Measurements from ENCODE around the gene ERAS.
A peak's percentile ranks its signal among the peaks of the same experiment; 100 is the strongest.

Gene ERAS, protein sequence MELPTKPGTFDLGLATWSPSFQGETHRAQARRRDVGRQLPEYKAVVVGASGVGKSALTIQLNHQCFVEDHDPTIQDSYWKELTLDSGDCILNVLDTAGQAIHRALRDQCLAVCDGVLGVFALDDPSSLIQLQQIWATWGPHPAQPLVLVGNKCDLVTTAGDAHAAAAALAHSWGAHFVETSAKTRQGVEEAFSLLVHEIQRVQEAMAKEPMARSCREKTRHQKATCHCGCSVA

DNA sequence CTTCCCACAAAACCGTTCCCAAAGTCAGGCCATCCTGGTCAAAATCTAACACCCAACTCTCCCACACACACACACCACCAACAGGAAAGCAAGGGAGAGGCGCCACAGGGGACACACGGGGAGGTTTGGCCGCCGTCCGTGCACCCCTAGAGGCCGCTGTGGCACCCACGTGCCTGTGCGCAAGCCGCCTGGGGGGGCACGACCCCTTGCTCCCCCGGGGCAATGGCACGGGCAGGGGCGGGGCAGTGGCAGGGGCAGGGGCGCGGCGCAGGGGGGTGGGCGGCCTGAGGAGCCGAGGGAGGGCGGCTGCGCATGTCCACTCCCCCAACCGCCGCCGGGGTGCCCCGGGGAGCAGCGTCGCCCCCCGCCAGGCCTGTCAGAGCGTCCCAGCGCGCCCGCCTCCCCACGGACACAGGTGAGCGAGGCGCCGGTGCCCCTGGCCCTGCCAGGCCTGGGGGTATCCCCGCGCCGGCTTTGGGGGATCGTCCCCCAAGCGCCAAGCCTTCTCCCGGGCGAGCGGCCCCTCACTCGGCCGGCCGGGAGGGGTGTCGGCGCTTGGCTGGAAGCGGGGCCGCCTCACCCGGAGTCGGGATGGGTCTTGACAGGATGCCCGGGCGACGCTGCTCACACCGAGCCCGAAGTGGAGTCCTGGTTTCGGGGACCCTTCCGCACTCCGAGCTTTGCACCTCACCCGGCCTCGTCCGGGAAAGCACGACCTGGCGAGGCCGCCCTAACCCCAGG is at the start of gene ERAS:
ERAS (plus strand) TSS at position 379 of the 741 bp plus-strand sequence. CDS start 2,611 bp downstream, outside the sequence.
- DNase-seq = peak in 1 of 2 experiments; percentile 9

DNA sequence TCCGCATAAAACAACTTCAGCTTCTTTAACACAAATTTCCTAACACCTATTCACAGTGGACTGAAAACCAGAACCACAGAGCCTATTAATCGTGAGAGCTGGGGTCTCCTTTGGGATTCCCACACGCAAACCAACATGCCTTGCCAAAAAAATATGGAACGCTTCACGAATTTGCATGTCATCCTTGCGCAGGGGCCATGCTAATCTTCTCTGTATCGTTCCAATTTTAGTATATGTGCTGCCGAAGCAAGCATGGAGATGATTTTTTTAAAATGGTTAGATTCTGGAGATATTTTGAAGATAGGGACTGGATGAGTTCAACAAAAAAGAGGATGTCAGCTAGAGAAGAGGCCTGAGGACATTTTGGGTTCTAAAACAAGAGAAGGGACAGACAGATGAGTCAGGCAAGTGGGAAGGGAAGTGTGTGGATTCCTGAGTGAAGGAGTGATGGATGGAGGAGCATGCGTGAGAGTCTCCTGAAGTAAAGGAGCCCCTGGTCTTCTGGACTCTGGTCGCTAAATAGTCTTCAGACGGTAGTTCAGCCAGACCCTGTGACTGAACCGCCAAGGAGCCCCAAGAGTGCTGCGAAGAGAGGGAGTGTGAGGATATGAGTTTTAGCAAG is 49.4 kb upstream of the ERAS start:
- no peak for DNase-seq

DNA sequence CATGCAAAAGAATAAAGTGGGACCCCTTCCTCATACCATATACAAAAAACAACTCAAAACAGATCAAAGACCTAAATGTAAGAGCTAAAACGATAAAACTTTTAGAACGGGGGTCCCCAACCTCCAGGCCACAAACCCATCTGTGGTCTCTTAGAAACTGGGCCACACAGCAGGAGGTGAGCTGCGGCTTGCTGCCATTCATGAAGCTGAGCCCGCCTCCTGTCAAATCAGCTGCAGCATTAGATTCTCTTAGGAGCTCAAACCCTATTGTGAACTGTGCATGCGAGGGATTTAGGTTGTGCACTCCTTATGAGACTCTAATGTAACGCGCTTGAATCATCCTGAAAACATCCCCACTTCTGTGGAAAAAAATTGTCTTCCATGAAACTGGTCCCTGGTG is 46.9 kb upstream of the ERAS start:
- no peak for DNase-seq

DNA sequence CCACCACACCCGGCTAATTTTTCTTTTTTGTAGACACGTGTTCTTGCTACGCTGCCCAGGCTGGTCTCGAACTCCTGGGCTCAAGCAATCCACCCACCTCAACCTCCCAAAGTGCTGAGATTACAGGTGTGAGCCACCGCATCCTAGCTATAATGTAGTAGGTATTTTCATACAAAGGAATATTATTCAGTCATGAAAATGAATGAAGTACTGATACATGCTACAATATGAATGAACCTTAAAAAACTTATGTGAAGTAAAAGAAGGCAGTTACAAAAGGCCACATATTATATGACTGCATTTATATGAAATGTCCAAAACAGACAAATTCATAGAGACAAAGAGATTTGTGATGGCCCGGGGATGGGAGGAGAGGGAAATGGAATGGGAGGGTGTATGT is 44.6 kb upstream of the ERAS start:
- no peak for DNase-seq

DNA sequence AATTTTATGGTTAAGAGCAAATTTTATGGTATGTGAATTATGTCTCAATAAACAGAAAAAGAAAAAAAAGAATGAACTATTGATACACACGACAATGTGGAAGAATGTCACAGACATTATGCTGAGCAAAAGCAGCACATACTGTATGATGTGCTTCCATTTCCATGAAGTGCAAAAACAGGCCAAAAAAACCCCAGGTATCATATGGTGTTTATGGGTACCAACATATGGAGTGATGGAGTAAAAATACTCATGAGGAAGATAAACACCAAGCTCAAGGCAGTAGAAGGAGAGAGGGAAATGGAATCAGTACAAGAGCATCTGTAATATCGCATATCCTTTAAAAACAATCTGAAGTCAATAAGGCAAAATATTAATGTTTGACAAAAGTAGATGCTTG is 44.1 kb upstream of the ERAS start:
- DNase-seq = no peak

DNA sequence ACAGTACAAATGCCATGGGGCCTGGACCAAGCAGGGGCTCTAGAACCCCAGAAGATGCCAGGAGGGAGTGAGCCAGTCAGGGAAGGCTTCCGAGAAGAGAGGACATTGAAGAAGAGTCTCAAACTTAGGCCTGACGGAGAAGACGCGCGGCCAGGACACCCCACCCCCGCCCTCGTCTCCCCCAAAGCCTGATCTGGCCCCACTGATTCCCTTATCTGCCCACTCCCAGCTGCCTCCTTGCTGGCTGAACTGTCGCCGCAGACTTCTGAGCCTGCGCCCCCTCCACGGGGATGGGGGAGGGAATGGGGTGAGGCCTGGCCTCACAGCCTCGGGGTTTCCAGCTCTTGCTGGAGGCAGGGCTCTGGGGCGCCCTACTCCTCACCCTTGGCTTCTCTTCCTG is 43.5 kb upstream of the ERAS start:
- DNase-seq = no peak

DNA sequence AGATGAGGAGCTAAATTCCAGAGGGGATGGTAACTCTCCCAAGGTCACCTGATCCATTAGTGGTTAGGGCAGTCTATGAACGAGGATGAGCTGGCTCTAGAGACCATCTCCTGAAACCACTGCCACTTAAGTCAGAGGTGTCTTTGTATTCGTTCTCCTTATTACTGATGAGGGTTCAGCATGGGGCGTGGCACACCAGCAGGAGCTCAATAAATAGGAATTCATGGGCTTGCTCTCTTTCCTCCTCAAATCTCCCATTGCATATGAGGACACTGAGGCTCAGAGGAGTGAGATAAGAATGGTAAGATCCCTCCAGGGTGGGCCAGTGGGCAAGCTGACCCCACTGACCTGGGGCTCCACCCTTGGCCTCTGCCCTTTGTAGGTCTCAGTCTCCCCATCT is 41.6 kb upstream of the ERAS start:
- DNase-seq = no peak

DNA sequence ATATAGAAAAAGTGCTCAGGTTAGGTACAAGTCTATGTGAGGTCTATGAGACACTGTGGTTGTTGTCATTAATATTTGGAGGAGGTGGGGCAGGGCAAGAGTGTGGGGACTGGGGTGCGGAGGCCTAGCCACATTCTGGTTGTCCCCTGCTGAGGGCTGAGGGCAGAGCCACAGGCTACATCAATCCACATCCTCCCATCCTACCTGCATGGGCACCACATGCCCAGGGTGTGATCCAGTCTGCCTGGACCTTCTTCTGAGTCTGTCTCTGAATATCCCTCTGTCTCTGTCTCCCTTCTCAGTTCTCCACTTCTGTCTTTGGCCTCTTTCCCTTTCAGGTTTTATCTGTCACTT is 41.1 kb upstream of the ERAS start:
- no peak for DNase-seq

DNA sequence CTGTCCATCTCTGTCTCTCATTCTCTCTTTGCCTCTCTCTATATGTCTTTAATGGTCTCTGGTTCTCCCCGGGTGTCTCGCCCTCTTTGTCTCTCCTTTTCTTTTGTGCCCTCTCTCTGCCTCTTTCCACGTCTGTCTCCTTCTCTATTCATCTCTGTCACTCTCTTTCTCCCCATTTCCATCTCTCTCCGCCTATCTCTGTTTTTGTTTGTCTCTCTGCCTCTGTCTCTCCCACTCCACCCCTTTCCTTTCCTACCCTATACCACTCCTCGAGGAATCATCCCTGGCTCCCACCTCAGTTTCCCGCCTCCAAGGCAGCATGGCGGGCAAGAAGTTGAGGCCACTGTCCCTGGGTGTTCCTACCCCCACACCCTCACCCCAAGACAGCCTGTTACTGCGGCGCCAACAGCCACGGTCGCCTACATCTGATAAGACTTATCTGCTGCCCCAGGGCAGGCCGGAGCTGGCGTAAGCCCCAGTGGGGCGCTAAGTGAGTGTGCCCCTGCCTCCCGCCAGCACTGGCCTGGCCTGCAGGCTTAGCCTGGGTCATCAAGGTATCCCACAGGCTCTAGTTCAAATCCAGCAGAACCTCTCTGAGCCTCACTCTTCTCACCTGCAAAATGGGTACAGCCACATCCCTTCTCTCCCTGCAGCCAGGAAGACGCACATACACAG is 40.6 kb upstream of the ERAS start:
- no peak for DNase-seq

DNA sequence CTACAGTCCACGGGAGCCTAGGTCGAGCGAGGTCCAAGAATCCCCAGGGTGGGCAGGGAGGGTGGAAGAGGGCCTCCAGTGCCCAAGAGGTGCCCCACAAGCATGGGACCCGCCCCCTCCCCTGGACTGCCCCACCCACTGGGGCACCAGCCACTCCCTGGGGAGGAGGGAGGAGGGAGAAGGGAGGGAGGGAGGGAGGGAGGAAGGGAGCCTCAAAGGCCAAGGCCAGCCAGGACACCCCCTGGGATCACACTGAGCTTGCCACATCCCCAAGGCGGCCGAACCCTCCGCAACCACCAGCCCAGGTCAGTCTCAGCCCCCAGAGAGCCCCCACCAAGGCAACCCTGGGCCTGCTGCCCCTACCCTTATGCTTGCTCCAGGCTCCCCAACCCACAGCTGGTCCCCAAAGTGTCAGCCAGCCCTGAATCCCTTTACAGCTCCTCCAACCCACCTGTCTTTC is 39.9 kb upstream of the ERAS start, which contains the start of gene GATA1:
GATA1 (plus strand) TSS at position 250 of the 460 bp plus-strand sequence. CDS start 4,520 bp downstream, outside the sequence.
- no peak for DNase-seq

DNA sequence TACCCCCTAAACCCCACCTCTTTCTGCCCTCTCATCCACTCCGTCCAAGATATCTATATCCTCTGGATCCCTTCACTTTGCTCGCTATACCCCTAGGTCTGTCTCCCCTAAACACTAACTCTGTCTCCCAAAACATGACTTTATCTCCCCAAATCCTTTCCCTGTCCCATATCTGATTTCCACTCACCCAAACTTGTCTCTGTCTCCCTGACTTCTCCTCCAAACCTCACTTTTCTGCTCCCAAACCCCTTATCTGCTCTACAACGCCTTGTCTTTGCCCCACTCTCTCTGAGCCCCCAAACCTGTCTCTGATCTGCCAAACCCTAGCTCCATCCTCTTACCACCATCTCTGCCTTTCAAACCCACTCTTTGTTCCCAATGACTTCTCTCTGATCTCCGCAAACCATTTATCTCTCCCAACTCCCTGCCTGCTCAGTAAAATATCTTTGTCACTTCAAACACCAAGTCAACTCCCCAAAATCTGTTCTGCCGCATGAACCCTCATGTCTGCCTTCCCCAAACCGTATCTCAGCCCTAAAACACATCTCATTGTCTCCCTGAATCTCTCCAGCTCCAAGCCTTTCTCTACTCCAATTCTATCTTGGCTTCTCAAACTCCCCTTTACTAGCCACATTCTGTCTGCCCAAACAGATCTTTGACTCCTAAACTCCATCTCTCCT is 39.3 kb upstream of the ERAS start:
- no peak for DNase-seq

DNA sequence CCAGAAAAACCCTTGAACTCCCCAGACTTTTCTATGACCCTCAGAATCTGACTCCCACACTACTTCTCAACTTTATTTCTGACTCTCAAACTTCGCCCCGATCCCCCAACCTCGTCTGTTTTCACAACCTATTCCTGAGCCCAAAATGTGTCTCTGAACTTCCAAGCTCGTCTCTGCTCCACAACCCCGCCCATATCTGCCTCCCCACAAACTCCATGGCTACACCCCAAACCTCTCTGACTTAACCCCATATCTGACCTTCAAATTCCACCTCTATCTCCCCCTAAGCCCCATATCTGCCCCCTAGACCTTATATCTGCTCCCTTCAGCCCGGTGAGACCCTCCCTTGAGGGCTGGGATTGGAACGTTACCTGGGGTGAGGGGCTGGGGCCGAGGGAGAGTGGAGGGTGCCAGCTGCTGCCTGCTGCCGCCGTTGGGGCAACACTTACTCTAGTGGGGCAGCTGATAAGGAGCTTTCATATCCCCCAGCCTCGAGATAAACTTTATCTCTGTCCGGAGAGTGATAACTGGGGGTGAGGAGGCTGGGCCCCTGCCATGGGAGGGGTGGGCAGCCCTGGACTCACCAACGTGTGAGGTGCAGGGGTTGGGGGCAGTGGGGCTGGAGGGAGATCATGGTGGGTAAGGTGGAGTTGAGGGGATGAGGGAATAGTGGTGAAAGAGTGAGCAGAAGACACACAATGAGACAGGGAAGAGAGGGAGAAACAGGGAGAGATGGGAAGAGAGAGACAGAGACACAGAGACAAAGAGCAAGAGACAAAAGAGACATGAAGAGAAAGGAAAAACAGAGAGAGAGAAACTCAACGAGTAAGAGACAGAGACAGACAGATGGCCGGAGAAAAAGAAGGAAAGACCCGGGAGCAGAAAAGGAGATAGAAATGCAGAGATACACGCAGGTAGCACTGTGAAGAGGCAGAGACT is 38.5 kb upstream of the ERAS start:
- DNase-seq = no peak

DNA sequence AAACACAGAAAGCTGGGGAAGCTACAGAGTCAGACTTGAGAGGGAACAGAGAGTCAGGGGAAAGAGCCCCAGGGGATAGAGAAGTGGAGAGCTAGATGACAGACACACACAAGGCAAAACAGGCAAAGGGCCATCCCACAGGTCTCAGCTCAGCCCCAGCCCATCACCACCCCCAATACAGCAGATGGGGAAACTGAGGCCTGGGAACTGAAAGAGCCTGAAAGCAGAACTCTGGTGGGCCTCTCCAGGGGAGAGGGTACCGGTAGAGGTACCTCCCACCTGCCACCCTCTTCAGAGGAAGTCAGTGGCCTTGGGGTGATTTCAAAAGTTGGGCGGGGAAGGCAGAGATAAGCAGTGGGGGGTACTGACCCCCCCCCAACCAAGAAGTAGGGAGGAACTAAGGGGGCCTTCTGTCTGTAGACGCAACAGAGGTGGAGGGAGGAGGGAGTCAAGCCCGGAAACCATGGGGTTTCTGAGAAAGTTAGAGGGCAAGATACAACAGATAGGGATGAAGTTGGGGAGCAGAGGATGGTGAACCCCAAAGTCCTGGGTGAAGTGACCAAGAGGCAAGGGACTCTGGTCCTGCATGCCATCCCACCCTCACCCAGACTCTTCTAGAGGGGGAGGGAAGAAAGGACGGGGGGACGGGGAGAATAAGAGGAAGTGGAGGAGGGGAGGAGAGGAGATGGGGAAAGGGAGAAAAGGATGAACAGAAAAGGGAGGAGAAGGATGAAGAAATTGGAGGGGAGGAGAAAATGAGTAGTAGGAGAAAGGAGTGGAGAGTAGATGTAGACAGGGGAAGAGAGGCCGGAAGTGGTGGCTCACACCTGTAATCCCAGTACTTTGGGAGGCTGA is 36.7 kb upstream of the ERAS start:
- DNase-seq = no peak

DNA sequence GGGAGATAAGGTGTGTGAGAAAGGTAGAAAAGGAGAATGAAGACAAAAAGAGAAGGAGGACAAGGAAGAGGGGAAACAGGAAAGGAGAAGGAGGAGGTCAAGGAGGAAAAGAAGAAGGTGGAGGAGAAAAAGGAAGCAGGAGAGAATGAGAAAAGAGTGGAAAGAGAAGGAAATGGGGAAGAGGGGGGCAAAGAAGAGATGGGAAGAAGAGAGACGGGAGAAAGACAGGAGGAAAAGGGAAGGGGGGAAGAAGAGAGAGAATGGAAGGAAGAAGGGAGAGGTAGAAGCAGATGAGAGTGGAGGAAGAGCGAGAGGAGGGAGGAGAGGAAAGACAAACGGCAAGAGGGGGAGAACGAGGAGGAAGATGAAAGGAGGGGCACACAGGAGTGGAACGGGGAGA is 35.8 kb upstream of the ERAS start:
- DNase-seq = no peak

DNA sequence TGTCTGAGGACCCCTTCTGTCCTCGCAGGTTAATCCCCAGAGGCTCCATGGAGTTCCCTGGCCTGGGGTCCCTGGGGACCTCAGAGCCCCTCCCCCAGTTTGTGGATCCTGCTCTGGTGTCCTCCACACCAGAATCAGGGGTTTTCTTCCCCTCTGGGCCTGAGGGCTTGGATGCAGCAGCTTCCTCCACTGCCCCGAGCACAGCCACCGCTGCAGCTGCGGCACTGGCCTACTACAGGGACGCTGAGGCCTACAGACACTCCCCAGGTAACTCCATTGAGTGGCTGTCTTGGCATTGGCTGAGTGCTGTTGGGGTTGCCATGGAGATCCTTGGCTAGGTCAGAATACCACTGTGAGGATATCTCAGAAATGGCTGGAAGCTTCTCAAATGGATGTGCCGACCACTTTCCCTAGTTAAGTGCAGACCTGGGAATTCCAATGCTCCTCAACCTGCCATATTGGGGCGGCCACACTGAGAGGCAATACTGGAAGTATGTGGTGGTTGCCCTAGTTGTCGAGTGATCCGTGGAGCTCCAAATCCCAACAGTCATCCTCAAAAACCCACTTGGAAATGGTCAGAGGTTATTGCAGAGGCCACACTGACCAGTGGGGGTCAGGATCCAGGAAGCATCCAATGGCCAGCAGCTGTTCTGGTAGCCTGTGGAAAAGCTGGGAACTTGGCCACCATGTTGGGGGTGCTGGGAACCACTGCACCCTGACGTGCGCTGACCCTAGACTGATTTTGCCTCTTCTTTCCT is 35.1 kb upstream of the ERAS start:
- DNase-seq = no peak

DNA sequence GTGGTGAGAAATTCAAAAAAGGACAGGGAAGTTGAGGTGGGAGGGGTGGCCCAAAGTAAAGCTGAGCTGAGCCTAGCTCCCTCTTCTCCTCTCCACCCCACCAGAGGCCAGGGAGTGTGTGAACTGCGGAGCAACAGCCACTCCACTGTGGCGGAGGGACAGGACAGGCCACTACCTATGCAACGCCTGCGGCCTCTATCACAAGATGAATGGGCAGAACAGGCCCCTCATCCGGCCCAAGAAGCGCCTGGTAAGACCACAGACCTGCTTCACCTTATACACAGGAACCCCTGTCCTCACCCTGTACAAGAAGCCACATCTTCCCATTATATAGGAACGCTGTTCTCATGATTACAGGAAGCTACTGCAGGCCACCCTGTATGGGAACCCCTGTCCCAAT is 34.1 kb upstream of the ERAS start:
- DNase-seq = no peak

DNA sequence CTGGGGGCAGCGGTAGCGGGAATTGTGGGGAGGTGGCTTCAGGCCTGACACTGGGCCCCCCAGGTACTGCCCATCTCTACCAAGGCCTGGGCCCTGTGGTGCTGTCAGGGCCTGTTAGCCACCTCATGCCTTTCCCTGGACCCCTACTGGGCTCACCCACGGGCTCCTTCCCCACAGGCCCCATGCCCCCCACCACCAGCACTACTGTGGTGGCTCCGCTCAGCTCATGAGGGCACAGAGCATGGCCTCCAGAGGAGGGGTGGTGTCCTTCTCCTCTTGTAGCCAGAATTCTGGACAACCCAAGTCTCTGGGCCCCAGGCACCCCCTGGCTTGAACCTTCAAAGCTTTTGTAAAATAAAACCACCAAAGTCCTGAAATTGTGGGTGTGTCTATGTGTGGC is 32.4 kb upstream of the ERAS start:
- DNase-seq = no peak

DNA sequence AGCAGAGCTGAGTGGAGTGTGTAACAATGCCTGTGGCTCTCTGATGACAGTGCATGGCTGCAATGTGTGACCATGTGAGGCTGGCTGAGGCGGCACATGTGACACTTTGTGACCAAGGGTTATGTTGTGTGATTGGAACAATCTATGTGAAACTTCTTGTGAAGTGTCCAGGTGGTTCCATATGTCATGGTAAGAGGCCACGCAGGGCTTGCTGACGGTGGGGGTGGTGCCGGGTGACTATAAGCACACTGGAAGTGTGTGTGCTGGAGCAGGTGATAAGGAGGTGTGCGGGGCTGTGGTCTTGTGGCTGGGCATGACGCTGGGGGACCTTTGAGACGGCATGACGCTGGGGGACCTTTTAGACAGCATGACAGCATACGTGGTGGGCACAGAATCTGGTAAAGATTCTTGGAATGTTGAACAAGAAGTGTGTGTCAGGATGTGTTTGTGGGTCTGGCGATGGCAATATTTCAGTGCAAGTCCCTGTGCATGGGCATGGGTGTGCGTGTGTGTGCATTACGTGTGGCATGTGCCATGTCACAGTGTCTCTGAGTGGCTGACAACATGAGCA is 31.9 kb upstream of the ERAS start:
- no peak for DNase-seq

DNA sequence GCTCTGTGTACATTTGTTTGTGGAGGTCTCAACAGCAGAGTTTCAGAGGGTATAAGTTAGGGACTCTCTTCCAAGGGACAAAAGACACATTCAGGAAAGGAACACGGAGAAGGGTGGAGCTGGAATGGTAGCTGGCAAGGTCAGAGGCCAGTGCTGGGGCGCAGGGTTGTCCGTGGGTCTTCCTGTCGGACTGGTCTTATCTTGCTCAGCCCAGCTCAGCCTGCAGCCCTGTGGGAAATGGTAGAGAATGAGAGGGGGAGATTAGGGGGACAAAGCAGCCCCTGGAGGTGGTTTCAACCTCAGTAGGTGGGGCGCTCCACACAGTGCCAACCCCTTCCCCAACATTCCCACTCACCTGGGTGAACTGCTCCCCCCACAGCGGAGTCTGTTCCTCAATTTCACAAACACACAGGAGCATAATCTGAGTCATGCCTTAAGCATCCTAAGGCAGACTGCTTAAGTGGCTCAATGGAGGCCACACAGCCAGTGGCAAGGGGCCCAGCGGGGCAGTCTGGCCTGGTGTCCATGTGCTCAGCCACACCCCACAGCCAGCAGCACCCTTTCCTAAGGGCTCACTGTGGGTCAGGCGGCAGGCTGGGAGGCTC is 31.3 kb upstream of the ERAS start:
- no peak for DNase-seq
